HG03066 (cell line): Measurements from ENCODE around the gene NHLRC2.
"Not testable (repeated sequence)": the region's sequence is repeated elsewhere in the genome, so short reads cannot be mapped to it uniquely, and the experiment has no call there.

Source experiments
- ATAC-seq: cut with Tn5 transposase; IDR thresholded peaks from one replicate; pipeline ENCODE4 v1.9.1; 2021; ENCODE audit warnings: low read depth; ENCODE audit not compliant: unreplicated experiment

The NHLRC2 gene, protein sequence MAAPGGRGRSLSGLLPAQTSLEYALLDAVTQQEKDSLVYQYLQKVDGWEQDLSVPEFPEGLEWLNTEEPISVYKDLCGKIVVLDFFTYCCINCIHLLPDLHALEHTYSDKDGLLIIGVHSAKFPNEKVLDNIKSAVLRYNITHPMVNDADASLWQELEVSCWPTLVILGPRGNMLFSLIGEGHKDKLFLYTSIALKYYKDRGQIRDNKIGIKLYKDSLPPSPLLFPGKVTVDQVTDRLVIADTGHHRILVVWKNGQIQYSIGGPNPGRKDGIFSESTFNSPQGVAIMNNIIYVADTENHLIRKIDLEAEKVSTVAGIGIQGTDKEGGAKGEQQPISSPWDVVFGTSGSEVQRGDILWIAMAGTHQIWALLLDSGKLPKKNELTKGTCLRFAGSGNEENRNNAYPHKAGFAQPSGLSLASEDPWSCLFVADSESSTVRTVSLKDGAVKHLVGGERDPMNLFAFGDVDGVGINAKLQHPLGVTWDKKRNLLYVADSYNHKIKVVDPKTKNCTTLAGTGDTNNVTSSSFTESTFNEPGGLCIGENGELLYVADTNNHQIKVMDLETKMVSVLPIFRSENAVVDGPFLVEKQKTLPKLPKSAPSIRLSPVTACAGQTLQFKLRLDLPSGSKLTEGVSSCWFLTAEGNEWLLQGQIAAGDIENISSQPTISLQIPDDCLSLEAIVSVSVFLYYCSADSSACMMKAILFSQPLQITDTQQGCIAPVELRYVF

DNA sequence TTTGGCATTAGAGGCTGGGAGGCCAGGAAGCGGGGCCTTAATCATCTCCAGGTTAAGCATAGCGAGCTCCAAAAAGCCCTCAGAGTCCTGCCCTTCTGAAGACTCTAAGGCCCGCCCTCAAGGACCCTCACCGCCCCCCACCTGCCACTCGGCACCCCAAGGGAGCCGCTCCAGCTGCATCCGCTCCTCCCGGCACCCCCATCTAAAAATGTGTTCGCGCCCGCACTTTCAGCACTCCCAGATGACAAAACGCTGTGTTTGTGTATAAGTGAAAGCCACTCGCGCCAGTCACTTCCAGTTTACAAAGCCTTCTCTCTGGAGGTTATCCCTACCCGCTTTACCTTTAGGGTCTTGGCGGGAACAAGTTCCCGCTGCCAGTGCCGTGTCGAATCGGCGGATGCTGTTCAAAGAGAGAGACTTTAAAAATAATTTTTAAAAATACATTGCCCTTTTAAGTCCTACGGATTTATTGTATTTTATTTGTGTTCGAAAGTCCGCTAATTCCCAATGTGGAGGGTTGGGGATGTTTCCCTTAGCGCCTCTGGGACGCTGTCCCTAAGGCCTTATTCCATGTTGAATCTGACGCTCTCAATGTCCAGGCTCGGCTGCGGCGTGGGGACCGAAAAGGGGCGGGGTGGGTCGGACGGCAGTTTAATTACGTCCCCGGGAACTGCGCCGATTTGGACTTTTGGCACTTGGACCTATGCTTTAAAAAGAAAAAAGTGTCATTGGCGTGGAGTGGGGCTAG, at the start of gene NHLRC2, which contains the start of gene DCLRE1A:
TSS of gene NHLRC2 (plus strand) at position 649 of the 748 bp plus-strand sequence. CDS start 212 bp downstream, outside the sequence.
TSS of gene DCLRE1A (minus strand) at position 70 of the 748 bp plus-strand sequence. CDS start 900 bp downstream, outside the sequence.
- ATAC-seq, result peak; percentile 43

DNA sequence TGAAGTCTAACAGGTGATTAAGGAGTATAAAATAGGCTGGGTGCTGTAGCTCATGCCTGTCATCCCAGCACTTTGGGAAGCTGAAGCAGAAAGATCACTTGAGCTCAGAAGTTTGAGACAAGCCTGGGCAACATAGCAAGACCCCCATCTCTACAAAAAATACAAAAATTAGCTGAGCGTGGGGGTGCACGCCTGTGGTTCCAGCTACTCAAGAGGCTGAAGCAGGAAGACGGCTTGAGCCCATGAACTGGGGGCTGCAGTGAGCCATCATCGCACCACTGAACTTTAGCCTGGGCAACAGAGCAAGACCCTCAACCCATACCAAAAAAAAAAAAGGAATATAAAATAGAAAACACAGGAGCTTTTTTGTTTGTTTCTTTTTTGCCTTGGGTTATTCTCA, 48.0 kb upstream of the NHLRC2 start:
- no peak for ATAC-seq

DNA sequence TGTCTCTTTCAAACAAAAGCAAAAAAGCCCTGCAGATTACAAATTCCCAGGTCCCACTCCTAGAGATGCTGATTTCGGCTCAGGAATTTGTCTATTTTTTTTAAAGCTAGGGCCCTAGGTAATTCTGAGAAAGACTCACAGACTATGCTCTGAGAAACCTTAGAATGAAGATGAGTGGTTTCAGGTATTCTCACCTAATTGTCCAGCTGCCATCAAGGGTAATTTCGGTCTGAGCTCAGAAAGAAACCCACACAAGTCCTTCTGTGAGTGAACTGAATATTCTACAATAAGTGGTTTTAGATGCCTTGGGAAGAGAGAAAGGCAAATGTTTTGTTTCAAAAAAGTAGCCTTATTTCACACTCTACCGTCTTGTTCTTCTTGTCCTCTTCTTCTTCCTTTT, 46.3 kb upstream of the NHLRC2 start:
- ATAC-seq, result no peak

DNA sequence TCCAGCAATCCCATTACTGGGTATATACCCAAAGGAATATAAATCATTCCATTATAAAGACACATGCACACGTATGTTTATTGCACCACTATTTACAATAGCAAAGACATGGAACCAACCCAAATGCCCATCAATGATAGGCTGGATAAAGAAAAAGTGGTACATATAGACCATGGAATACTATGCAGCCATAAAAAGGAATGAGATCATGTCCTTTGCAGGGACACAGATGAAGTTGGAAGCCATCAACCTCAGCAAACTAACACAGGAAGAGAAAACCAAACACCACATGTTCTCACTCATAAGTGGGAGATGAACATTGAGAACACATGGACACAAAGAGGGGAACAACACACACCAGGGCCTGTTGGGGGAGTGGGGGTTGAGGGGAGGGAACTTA, 39.8 kb upstream of the NHLRC2 start:
- not testable (repeated sequence) for ATAC-seq

DNA sequence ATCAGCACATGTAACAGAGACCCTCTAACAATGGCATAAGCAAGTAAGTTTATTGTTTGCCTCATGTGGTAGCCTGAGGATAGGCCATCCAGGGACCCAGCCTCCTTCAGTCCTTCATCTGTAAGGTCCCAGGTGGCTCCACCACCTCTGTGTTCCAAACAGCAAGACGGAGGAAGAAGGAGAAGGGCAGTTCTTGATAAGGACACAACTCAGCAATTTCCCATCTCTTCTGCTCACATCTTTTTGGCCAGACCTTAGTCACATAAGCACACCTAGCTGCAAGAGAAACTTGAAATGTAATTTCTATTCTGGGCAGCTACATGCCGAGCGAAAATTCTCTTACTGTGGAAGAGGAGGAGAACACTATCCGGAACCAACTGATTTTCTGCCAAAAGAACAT, 34.5 kb upstream of the NHLRC2 start:
- ATAC-seq, result no peak

DNA sequence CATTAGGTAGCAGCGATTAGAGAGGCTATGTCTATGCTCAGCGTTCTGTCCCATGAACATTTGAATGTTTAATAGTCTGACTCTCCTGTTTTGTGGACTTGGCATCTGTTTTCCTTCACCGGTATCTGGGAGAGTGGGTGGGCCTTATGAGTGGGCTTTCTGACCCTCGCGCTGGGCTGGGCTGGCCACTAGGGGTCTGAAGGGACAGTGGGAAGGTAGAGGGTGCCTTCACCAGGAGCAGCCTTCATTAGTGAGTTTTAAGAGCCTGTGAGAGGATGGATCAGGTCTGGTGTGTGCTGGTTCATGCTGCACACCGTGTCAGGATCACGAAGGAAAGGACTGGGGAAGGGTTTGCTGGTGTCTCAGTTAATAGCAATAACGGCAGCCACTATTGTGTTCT, 34.0 kb upstream of the NHLRC2 start:
- ATAC-seq, result no peak

DNA sequence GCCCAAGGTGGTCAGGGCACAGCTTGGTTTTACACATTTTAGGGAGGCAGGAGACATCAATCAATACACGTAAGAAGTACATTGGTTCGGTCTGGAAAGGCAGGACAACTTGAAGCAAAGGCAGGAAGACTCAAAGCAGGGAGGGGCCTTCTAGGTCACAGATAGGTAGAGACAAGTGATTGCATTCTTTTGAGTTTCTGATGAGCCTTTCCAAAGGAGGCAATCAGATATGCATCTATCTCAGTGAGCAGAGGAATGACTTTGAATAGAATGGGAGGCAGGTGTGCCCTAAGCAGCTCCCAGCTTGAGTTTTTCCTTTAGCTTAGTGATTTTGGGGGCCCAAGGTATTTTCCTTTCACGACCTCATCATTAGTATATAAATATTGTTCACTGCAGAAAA, 33.2 kb upstream of the NHLRC2 start:
- ATAC-seq, result not testable (repeated sequence)

DNA sequence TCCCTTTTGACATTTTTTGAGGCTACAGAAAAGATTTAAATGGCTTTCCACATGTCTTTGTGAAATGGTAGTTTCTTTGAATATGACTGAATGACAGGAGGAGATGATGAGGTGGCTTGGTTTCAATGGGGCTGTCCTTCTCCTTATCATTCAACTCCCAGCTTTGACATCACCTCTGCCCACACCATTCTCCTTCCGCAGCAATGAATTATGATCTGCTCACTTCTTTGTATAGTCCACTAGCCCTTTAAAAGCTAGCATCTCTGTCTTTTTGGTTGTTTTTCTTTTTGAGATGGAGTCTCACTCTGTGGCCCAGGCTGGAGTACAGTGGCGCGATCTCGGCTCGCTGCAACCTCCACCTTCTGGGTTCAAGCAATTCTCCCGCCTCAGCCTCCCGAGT, 32.3 kb upstream of the NHLRC2 start:
- no peak for ATAC-seq

DNA sequence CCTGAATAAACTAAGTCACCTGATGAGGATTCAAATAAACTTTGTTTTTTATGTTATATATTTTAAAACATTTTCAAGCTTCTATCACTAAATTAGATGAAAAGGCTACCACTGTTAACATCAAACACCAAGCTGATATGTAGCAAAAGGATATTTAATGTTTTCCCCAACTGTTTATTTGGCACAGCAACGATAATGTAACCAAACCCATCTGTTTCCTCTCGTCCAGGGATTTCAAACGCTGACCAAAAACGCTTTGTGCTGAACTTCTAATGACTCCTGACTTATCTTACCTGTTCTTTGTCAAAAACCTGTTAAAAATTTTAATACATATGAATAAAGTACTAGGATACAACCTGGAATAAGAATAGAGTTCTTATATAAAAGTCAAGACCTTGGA, 31.1 kb upstream of the NHLRC2 start:
- ATAC-seq, result no peak

DNA sequence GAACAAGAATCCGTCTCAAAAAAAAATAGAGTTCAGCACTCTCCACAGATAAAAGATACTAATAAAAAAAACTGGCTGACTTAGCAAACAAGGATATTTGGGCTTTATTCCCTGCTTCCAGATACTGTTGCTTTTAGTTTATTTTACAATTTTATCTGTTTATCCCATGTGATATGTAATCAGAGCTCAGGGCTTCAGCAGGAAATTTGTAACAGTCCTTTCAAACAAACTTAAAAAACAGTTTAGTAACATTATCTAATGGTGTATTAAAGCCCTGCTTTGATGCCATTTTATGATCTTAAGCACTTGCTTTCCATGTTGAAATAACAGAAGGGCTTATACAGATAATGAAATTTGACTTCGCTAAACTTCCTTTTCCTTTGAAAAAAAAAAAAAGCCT, 28.7 kb upstream of the NHLRC2 start:
- ATAC-seq, result no peak

DNA sequence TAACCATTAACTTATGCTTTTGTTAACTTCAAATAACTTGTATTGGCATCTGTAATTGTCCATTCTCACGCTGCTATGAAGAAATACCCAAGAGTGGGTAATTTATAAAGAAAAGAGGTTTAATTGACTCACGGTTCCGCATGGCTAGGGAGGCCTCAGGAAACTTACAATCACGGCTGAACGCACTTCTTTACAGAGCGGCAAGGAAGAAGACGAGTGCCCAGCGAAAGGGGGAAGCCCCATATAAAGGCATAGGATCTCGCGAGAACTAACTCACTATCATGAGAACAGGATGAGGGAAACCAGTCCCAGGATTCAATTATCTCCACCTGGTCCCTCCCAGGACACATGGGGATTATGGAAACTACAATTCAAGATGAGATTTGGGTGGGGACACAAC, 25.9 kb upstream of the NHLRC2 start:
- not testable (repeated sequence) for ATAC-seq

DNA sequence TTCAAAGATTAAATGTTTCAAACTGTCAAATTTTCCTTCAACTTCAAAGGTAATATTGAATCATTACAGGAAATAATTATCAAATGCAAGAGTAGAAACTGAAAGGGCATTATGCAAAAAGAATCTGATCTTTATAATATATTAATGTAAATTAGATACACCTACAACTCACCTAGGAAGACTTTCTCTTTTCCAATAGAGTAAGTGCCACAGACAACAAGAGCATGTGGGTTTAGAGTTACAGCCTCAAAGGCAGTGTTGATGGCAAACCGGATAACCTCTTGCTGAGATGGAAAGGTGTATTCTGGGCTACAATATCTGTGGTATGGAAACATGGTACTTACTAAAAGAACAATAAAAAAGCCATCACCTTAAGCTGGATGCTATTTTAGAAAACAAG, 12.3 kb upstream of the NHLRC2 start:
- no peak for ATAC-seq

DNA sequence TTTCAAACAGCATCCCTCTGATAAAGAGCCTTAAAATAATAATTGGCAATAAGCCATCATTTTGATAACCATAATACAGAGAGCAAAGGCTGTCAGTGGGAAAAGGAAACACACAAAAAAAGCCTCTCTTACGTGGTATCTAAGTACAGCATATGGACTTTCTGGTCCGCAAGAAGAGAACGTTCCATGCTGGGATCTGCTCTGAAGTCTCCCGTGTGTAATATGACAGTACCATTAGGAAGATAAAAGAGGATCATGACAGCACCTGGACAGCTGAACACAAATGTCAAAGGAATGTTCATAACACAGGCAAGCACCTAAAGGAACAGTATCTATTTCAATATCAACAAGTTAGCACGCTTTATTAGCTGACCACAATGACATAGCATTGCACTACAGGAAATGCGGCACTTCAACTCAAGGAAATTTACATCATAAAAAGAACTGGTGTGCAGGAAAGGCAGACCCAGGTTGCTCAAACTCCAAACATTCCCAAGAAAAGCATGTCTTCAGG, 10.4 kb upstream of the NHLRC2 start:
- no peak for ATAC-seq

DNA sequence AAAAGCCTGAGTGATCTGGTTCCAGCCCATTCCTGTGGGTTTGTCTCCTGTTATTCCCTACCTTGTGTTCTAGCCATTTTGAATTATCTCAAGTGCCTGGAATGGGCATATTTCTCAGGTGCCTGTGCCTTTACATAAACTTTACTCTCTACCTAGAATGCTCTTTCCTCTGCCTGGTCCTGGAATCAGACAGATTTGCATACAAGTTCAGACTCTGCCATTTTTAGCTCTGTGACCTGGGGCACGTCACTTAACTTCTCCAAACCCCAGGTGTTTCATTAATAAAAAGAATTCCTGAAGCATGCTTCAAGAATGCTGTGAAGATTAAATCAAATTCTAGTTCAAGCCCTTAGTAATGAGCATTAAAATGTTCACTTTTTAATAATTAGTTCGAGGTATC, 8.4 kb upstream of the NHLRC2 start:
- ATAC-seq, result no peak

DNA sequence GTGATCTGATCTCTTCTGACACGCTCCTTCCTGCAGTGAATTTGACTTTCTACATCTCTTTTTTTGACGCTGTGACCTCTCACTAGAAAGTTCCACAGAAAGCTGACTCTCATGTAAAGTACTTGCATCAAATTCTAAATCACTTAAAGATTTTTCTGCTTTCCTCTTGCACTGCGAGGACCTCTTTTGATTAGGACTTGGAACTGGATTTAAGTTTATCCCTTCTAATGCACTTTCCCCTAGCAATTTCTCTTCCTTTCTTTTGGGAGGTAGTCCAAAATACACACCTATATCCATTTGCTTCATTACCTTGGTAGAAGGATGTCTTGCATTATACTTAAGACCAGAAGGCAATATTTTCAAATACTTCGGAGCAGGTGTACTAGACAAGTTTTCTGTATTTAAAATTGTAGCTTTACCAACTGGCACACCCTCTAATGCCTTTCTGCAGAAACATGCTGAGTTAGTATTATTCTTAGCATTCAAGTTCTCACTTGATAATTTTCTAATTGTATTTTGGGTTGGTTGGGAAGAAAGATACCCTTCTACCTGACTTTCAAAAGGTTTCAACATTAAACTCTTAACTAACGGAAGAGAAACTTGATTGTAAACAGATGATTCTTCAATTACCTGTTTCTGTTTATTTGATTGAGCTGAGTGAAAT, 5.2 kb upstream of the NHLRC2 start:
- ATAC-seq, result no peak

DNA sequence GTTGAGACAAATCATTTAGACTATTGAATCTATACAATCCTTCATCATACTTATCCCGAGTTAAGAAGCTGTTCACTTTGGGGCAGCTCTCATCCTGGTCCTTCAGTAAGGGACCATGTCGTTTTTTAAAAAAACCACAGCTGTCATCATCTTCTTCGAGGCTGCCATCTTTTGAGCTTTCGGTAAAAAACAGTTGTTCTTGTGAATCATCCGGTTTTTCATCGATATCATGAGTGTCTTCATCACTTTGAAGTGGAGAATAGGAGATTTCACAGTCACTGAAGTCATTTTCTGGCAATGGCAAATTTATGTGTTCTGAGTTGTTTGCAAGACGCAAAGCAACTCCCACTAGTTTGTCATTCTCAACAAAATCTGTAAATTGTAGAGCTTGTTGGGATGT, 4.5 kb upstream of the NHLRC2 start:
- ATAC-seq, result no peak

DNA sequence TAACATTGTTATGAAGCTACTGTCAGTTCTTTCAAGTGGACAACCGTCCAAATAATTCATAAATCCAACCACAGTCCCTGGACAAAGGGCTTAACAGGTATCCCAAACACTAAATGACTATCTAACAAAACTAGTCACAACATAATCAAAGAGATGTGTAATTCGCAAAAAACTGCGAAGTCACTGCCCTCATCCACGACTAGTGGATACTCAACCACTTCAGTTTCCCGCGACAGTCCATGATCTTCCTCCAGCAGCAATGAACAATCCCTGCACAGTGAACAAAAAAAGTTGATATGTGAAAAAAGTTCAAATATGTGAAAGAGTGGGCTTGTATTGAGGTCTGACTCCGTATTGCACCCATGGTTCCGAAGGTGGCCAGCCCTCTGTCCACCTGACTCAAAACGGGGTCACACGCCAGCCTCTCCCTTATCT, 866 bp upstream of the NHLRC2 start:
- ATAC-seq, result no peak

DNA sequence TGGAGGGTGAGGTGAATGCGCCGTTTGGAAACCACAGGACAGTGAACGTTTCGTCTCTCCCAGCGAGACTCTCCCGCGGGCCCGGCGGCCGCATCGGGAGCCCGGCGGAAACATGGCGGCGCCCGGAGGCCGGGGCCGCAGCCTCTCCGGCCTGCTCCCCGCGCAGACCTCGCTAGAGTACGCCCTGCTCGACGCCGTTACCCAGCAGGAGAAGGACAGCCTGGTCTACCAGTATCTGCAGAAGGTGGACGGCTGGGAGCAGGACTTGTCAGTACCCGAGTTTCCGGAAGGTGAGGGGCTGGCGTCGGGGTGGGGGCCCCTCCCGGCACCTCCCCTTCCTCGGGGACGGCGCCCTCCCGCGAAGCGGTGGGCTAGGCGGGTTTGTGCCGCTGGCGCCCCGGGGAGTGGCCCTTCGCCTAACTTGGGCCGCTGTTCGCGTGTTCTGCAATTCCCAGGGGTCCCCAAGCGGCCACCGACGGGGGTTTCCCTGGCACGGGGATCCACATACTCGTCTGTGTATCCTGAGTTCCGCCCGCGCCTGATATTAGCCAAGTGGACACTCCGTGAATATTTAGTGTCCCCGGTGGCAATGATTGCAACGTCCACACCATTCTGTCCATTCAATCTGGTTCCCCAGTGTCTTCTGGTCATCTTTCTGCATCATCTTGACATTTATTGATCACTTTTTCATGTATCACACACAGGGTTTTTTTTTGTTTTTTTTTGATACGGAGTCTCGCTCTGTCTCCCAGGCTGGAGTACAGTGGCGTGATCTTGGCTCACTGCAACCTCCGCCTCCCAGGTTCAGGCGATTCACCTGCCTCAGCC, 514 bp downstream of the NHLRC2 start:
- peak; percentile 36 for ATAC-seq

DNA sequence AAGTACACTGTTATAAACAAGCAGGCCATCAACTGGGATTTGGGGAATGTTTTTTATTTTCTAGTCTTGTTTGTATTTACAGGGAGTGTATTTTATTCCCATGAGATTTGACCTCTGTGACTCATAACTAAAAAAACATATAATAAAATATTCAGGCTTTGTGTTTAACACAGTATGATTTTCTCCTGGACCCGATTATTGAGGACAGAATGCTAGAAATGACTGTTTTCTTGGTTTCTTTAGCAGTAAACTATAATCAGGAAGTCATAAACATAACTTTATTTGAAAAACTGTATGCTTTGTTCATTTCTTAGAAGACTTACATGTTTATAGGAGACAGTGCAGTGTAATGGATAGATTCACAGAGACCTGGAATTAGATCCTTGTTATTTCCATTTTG, 2.1 kb downstream of the NHLRC2 start:
- no peak for ATAC-seq

DNA sequence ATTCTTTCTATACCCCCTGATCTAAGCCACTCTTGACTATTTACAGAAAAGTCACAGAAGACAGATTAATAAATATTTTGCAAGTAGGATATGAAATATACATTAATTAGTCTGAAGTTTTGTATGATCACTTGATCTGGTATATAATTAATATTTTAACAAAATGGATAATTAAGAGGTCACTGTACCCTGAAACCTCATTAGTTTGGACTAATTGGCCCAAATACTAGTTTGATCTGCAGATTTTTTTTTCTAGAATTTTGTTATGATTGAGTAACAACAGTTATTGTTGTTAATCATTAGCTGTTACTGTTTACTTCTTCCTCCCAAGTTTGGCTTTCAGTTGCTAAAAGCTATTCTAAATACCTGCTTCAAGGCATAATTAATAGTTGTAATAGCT, 2.7 kb downstream of the NHLRC2 start:
- no peak for ATAC-seq
